ENCODE measurements around the gene PCSK5. TPM values are rescaled to one million over a fixed set of nuclear protein-coding genes. Genes with fewer than 3 reads are reported as not detected.

PCSK5 gene
- total RNA-seq, 2 donors from 2014 or later = 2.5 to 3.5 TPM

GRCh38 chr9:75852746-75853145 is 37.7 kb upstream of the PCSK5 start:
- no peak overlapping the region for H3K27ac Mint-ChIP-seq
- DNase-seq = no peak
- WGBS, 2 experiments (ENCODE audit: insufficient coverage in 1 of 2, insufficient read length in 1 of 2) = 71 to 83% methylated on average over 2 to 4 of the region's 4 CpGs

GRCh38 chr9:75855509-75855908 is 35.0 kb upstream of the PCSK5 start:
- WGBS, 2 experiments (ENCODE audit: insufficient coverage in 1 of 2, insufficient read length in 1 of 2) = 45 to 72% methylated on average over 2 to 5 of the region's 5 CpGs
- Mint-ChIP-seq H3K9me3 (no peaks in the 10 kb centered on the region), H3K4me1 (peaks cover 14% of the 10 kb centered on the region), H3K27me3 (ENCODE audit: insufficient read depth) (peaks cover 2% of the 10 kb centered on the region), H3K27ac (no peak overlapping the region), H3K4me3 (no peak overlapping the region), H3K36me3 (ENCODE audit: low read depth) (no peaks in the 10 kb centered on the region)
- no peaks in the 10 kb centered on the region for H3K27me3 ChIP-seq (ENCODE audit: control insufficient read depth, insufficient read depth, low read length, poor library complexity, severe bottlenecking)
- H3K36me3 ChIP-seq (ENCODE audit: control insufficient read depth, insufficient read depth, low read length) = no peaks in the 10 kb centered on the region
- H3K4me3 ChIP-seq (ENCODE audit: low read length) = no peak overlapping the region
- no peak overlapping the region for H3K9ac ChIP-seq (ENCODE audit: extremely low read depth, low read length, poor library complexity, severe bottlenecking)
- peak; percentile 65 for DNase-seq
- no peak overlapping the region for H3K27ac ChIP-seq (ENCODE audit: low read depth, low read length)
- H3K4me1 ChIP-seq (ENCODE audit: control insufficient read depth, insufficient read depth, low read length) = peaks cover 3% of the 10 kb centered on the region
- no peaks in the 10 kb centered on the region for H3K9me3 ChIP-seq (ENCODE audit: control insufficient read depth, low read length)
- TF ChIP-seq CTCF (conservative IDR thresholded peaks at IDR 0.05) = peak; percentile 78

More at GRCh38 chr9:75852746-75853145, 37.7 kb upstream of the PCSK5 start:
- Histone ChIP-seq H3K4me3 (ENCODE audit: low read length) (no peak overlapping the region), H3K9ac (ENCODE audit: extremely low read depth, low read length, poor library complexity, severe bottlenecking) (no peak overlapping the region), H3K36me3 (ENCODE audit: control insufficient read depth, insufficient read depth, low read length) (no peaks in the 10 kb centered on the region), H3K27ac (ENCODE audit: low read depth, low read length) (no peak overlapping the region), H3K4me1 (ENCODE audit: control insufficient read depth, insufficient read depth, low read length) (peaks cover 3% of the 10 kb centered on the region), H3K9me3 (ENCODE audit: control insufficient read depth, low read length) (no peaks in the 10 kb centered on the region), H3K27me3 (ENCODE audit: control insufficient read depth, insufficient read depth, low read length, poor library complexity, severe bottlenecking) (no peaks in the 10 kb centered on the region)
- H3K4me3 Mint-ChIP-seq = no peak overlapping the region
- H3K27me3 Mint-ChIP-seq (ENCODE audit: insufficient read depth) = peaks cover 2% of the 10 kb centered on the region
- H3K9me3 Mint-ChIP-seq = no peaks in the 10 kb centered on the region
- no peak for TF ChIP-seq CTCF (conservative IDR thresholded peaks at IDR 0.05)
- no peaks in the 10 kb centered on the region for H3K36me3 Mint-ChIP-seq (ENCODE audit: low read depth)
- H3K4me1 Mint-ChIP-seq = peaks cover 18% of the 10 kb centered on the region

GRCh38 chr9:75858497-75859092 is 31.9 kb upstream of the PCSK5 start:
- H3K27ac ChIP-seq (ENCODE audit: low read depth, low read length) = no peak overlapping the region
- Mint-ChIP-seq H3K4me3 (no peak overlapping the region), H3K9me3 (peaks cover 1% of the 10 kb centered on the region), H3K36me3 (ENCODE audit: low read depth) (no peaks in the 10 kb centered on the region), H3K4me1 (peaks cover 7% of the 10 kb centered on the region), H3K27me3 (ENCODE audit: insufficient read depth) (peaks cover 2% of the 10 kb centered on the region), H3K27ac (no peak overlapping the region)
- no peaks in the 10 kb centered on the region for H3K9me3 ChIP-seq (ENCODE audit: control insufficient read depth, low read length)
- no peak for DNase-seq
- no peak overlapping the region for H3K9ac ChIP-seq (ENCODE audit: extremely low read depth, low read length, poor library complexity, severe bottlenecking)
- no peaks in the 10 kb centered on the region for H3K36me3 ChIP-seq (ENCODE audit: control insufficient read depth, insufficient read depth, low read length)
- no peak for TF ChIP-seq CTCF (conservative IDR thresholded peaks at IDR 0.05)
- WGBS, 2 experiments (ENCODE audit: insufficient coverage in 1 of 2, insufficient read length in 1 of 2) = 92% methylated on average over 3 of the region's 3 CpGs; no CpG with 5 or more reads in 1 of the 2 experiments
- H3K27me3 ChIP-seq (ENCODE audit: control insufficient read depth, insufficient read depth, low read length, poor library complexity, severe bottlenecking) = no peaks in the 10 kb centered on the region
- no peaks in the 10 kb centered on the region for H3K4me1 ChIP-seq (ENCODE audit: control insufficient read depth, insufficient read depth, low read length)
- H3K4me3 ChIP-seq (ENCODE audit: low read length) = no peak overlapping the region

All from endodermal cell (in vitro differentiated cells).